Muscle of leg (tissue), 11 donors: ENCODE data around the gene KCTD10. TPM values are rescaled to one million over a fixed set of nuclear protein-coding genes. Genes with fewer than 3 reads are reported as not detected.

Experiments used
- DNase-seq: peaks from one replicate; pipeline ENCODE4 v3.0.0; 2013
- H3K27ac ChIP-seq: one replicate; pipeline ENCODE4 v1.5.1; 2013; ENCODE audit warnings: mild to moderate bottlenecking, low read length, control low read depth
- H3K27me3 ChIP-seq: one replicate; pipeline ENCODE4 v1.6.1; 2013; ENCODE audit warnings: low read length; ENCODE audit not compliant: control insufficient read depth, insufficient read depth
- H3K36me3 ChIP-seq: one replicate; pipeline ENCODE4 v1.6.1; 2013; ENCODE audit warnings: low read length; ENCODE audit not compliant: control insufficient read depth, insufficient read depth
- H3K4me1 ChIP-seq: one replicate; pipeline ENCODE4 v1.6.1; 2013; ENCODE audit warnings: low read length; ENCODE audit not compliant: control insufficient read depth, insufficient read depth
- H3K4me3 ChIP-seq: one replicate; pipeline ENCODE4 v1.5.1; 2013; ENCODE audit warnings: low read length, control low read depth
- H3K9me3 ChIP-seq: replicated peaks from 2 replicates; pipeline ENCODE4 v1.6.1; 2013; ENCODE audit warnings: low read depth, low read length; ENCODE audit not compliant: control insufficient read depth
- WGBS: methylation state at CpG from one replicate; pipeline ENCODE4 v1.1.5; 2013; ENCODE audit warnings: missing lambda C conversion rate; ENCODE audit not compliant: insufficient coverage; 5-methylcytosine and 5-hydroxymethylcytosine counted together
- polyA plus RNA-seq, 8 donors: library from polyadenylated mRNA; unstranded; fragments of 120-200 nt; gene quantifications; one replicate each; pipeline versions ENCODE4 v1.2.1 to v1.2.3, GENCODE V29; 2013; ENCODE audit warnings: inconsistent platforms in 1 of 8, low replicate concordance in 1 of 8; ENCODE audit not compliant: insufficient read length in 8 of 8, insufficient read depth in 1 of 8
- total RNA-seq: library from RNA; stranded (reverse); fragments of 120-200 nt; gene quantifications from one replicate; pipeline ENCODE4 v1.2.4, GENCODE V29; 2013

The KCTD10 gene
- total and polyA plus RNA-seq, 9 donors: 10.0 to 35.8 (median 27.2) TPM

DNA sequence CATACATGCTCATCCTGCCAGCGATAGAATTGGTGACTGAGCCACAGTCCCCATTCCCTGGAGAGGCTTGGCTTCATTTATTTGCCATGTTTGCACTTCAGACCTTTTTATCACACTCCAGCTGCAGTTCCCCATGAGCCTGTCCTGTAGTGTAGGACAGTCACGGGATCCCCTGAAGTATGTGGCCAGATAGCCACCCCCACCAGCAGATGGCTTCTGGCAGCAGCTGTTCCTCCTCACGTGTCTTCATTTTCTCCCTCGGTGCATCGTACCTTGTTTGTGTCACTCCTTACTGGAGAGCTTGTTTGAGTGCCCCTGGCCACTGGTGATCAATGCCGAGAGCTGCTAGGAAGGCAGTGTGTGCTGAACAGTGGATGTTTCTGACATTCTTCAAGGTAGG lies 40.5 kb upstream of the KCTD10 start:
- no peaks in the 10 kb centered on the region for H3K27me3 ChIP-seq
- H3K4me3 ChIP-seq: no peak overlapping the region
- 93% methylated on average over 3 of the region's 6 CpGs for WGBS
- no peaks in the 10 kb centered on the region for H3K9me3 ChIP-seq
- DNase-seq: peak; percentile 50
- H3K36me3 ChIP-seq: peaks cover 80% of the 10 kb centered on the region
- peak overlapping the region; percentile 44 for H3K27ac ChIP-seq
- peaks cover 33% of the 10 kb centered on the region for H3K4me1 ChIP-seq

DNA sequence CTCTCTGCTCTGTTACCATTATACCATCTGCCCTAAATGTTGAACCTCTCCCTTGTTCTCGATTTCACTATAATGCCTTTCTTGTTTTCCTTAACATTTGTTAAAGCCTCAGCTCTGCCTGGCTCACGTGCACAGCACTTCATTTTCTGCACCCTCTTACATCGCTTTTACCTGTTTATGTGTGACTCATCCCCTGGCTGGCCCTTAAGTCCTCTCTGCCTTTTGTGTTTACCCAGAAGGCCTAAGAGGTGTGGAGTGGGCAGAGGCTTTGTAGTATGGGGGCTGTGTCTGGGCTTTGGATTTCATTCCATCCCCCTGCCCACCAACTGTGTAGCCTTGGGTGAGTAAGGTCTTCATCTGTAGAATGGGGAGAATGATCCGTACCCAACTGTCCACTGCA lies 36.9 kb upstream of the KCTD10 start:
- Histone ChIP-seq H3K27me3 (no peaks in the 10 kb centered on the region), H3K36me3 (peaks cover 77% of the 10 kb centered on the region), H3K27ac (no peak overlapping the region), H3K4me3 (no peak overlapping the region), H3K4me1 (peaks cover 19% of the 10 kb centered on the region), H3K9me3 (no peaks in the 10 kb centered on the region)
- no peak for DNase-seq
- WGBS: 90% methylated on average over 1 of the region's 4 CpGs

DNA sequence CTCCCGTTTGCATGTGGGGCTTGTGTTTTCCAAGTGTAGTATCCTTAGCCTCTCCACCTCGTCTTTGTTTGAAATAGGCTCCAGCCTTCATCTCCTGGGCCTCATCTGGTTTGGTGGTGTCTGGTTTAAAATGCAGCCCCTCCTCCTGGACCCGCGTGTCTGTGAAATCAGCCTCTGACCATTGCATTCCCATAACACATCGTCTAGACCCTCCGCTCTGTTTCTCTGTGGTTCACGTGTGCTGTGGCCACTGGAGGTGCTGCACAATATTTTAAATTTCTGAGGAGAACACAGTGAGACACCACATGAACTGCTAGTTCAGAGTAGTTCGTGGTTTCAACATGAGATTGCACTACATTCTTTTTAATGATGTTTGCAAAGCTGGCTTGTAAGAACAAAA lies 36.0 kb upstream of the KCTD10 start:
- DNase-seq: no peak
- no peaks in the 10 kb centered on the region for H3K27me3 ChIP-seq
- H3K27ac ChIP-seq: no peak overlapping the region
- H3K4me3 ChIP-seq: no peak overlapping the region
- no peaks in the 10 kb centered on the region for H3K9me3 ChIP-seq
- peaks cover 11% of the 10 kb centered on the region for H3K4me1 ChIP-seq
- WGBS: 25% methylated on average over 1 of the region's 8 CpGs
- peaks cover 75% of the 10 kb centered on the region for H3K36me3 ChIP-seq

- no peak for DNase-seq
- Histone ChIP-seq H3K27me3 (no peaks in the 10 kb centered on the region), H3K27ac (no peak overlapping the region), H3K36me3 (peaks cover 75% of the 10 kb centered on the region), H3K4me3 (no peak overlapping the region), H3K9me3 (no peaks in the 10 kb centered on the region), H3K4me1 (peaks cover 8% of the 10 kb centered on the region)
- 63% methylated on average over 1 of the region's 1 CpG for WGBS
Observed at GRCh38 chr12:109512608-109513007, 35.5 kb upstream of the KCTD10 start.

DNA sequence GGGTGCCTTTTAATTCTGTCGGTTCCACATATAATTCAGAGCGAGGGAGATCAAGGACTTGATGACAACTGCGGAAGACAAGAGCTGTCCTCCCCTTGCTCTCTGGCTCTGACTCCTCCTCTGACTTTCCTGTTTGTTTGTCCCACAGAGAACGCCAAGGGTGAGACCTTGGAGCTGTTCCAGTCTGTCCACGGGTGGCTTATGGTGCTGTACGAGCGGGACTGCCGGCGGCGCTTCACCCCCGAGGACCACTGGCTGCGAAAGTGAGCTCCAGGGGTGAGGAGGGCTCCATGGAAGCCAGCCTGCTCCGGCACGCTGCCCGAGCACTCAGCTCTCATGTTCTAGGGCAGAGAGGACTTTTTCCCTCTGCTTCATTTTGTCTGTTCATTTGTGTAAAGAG lies 33.1 kb upstream of the KCTD10 start:
- H3K36me3 ChIP-seq: peaks cover 85% of the 10 kb centered on the region
- WGBS: 91% methylated on average over 15 of the region's 15 CpGs

DNA sequence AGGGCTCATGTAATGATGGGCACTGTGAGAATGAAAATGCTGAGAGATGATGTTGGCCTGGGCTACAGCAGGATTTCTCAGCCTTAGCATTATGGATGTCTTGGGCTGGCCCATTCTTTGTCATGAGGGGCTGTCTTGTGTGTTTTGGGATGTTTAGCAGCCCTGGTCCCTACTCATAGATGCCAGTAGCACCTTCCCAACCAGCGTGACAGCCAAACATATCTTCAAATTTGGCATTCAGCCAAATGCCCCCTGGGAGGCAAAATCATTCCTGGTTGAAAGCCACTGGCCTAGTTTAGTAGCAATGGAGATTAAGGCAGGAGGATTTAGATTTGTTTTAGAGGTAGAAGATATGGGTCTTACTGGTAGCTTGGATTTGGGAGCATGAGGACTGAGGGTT lies 27.0 kb upstream of the KCTD10 start:
- no peaks in the 10 kb centered on the region for H3K4me1 ChIP-seq
- H3K4me3 ChIP-seq: no peak overlapping the region
- no peaks in the 10 kb centered on the region for H3K27me3 ChIP-seq
- H3K27ac ChIP-seq: no peak overlapping the region
- no peaks in the 10 kb centered on the region for H3K9me3 ChIP-seq
- no peak for DNase-seq
- peaks cover 85% of the 10 kb centered on the region for H3K36me3 ChIP-seq
- WGBS: no CpG with 5 or more reads among the region's 1 CpG

More for the DNA sequence above, 33.1 kb upstream of the KCTD10 start:
- Histone ChIP-seq H3K4me3 (no peak overlapping the region), H3K27ac (no peak overlapping the region), H3K27me3 (no peaks in the 10 kb centered on the region), H3K4me1 (no peaks in the 10 kb centered on the region), H3K9me3 (no peaks in the 10 kb centered on the region)
- no peak for DNase-seq

GRCh38 chr12:109503611-109504010 lies 26.5 kb upstream of the KCTD10 start:
- Histone ChIP-seq H3K9me3 (no peaks in the 10 kb centered on the region), H3K4me1 (no peaks in the 10 kb centered on the region), H3K27me3 (no peaks in the 10 kb centered on the region), H3K36me3 (peaks cover 89% of the 10 kb centered on the region), H3K27ac (no peak overlapping the region), H3K4me3 (no peak overlapping the region)
- no peak for DNase-seq
- 100% methylated on average over 1 of the region's 3 CpGs for WGBS

DNA sequence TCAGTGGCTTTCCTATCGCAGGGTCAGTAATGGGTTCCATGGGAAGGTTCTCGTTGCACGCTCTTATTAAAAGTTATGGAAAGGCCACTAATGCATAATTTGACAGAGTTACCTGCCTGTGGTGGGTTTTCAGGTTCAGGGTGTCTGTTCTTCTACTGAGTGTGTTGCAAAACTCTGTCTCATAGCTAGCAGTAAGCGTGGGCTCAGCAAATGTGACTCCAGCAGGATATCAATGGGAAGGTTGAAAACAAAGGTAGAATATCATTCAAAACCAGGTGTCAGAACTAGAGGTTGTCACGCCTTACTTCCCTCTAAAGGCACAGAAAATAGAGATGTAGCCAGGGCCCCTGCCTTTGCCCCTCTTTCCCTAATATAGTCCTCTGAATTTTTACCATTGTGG lies 25.2 kb upstream of the KCTD10 start:
- Histone ChIP-seq H3K4me3 (no peak overlapping the region), H3K27ac (no peak overlapping the region), H3K4me1 (no peaks in the 10 kb centered on the region), H3K36me3 (peaks cover 89% of the 10 kb centered on the region), H3K27me3 (no peaks in the 10 kb centered on the region), H3K9me3 (no peaks in the 10 kb centered on the region)
- no peak for DNase-seq
- WGBS: 93% methylated on average over 4 of the region's 5 CpGs

GRCh38 chr12:109501299-109501698 lies 24.2 kb upstream of the KCTD10 start:
- DNase-seq: no peak
- Histone ChIP-seq H3K4me3 (no peak overlapping the region), H3K27ac (no peak overlapping the region), H3K4me1 (no peaks in the 10 kb centered on the region), H3K36me3 (peaks cover 80% of the 10 kb centered on the region), H3K9me3 (no peaks in the 10 kb centered on the region), H3K27me3 (no peaks in the 10 kb centered on the region)
- 88% methylated on average over 3 of the region's 6 CpGs for WGBS

GRCh38 chr12:109500406-109501185 lies 23.5 kb upstream of the KCTD10 start:
- Histone ChIP-seq H3K36me3 (peaks cover 79% of the 10 kb centered on the region), H3K4me1 (no peaks in the 10 kb centered on the region), H3K4me3 (no peak overlapping the region), H3K9me3 (no peaks in the 10 kb centered on the region), H3K27ac (no peak overlapping the region), H3K27me3 (no peaks in the 10 kb centered on the region)
- DNase-seq: no peak
- 96% methylated on average over 4 of the region's 9 CpGs for WGBS

- Histone ChIP-seq H3K4me1 (no peaks in the 10 kb centered on the region), H3K9me3 (no peaks in the 10 kb centered on the region), H3K27ac (no peak overlapping the region), H3K27me3 (no peaks in the 10 kb centered on the region), H3K4me3 (no peak overlapping the region), H3K36me3 (peaks cover 79% of the 10 kb centered on the region)
- no peak for DNase-seq
- 100% methylated on average over 1 of the region's 7 CpGs for WGBS
Observed at GRCh38 chr12:109497675-109498074, 20.6 kb upstream of the KCTD10 start.
